IMR-90 (cell line): ENCODE results near the gene CD40LG. TPM values are rescaled to one million over a fixed set of nuclear protein-coding genes. Genes with fewer than 3 reads are reported as not detected.

Experiments
- ATAC-seq: fragments of 200-7000 bp; cut with Tn5 transposase; 2 replicates; pipeline ENCODE4 v1.9.1; 2020; ENCODE audit warnings: low read depth, mild to moderate bottlenecking, moderate library complexity
- BruUV-seq: library from RNA; stranded (reverse); fragments of 400-500 nt; replicated peaks from 2 replicates; lab custom pipeline; 2021; lab: Mats Ljungman, UMichigan
- CTCF ChIA-PET: fragments of 300-600 bp; formaldehyde crosslinking; extraction: SDS; loops from one replicate; lab custom pipeline; 2021; ENCODE audit warnings: antibody characterized with exemption; lab: Yijun Ruan, JAX
- POLR2A ChIA-PET: fragments of 300-600 bp; sonication (Branson Sonifier 250); formaldehyde crosslinking; loops from one replicate; lab custom pipeline; 2022; ENCODE audit warnings: antibody characterized with exemption; ENCODE audit not compliant: unreplicated experiment; lab: Charles Lee
- DNase-seq: peaks from one replicate; pipeline ENCODE4 v3.0.0; 2013
- H2AFZ ChIP-seq: replicated peaks from 2 replicates; pipeline ENCODE3; 2013; ENCODE audit warnings: low read length, mild to moderate bottlenecking; ENCODE audit not compliant: poor library complexity
- H2AK5ac ChIP-seq: 2 replicates; pipeline ENCODE4 v1.6.1; 2013; ENCODE audit warnings: low read depth, low read length, inconsistent platforms
- H2AK9ac ChIP-seq: replicated peaks from 2 replicates; pipeline ENCODE3; 2013; ENCODE audit warnings: mild to moderate bottlenecking, low read depth, low read length, moderate library complexity; ENCODE audit not compliant: poor library complexity
- H2BK120ac ChIP-seq: 2 replicates; pipeline ENCODE4 v1.6.1; 2013; ENCODE audit warnings: low read depth, low read length, inconsistent platforms
- H2BK15ac ChIP-seq: 3 replicates; pipeline ENCODE4 v1.6.1; 2013; ENCODE audit warnings: low read depth, low read length, inconsistent platforms
- H2BK20ac ChIP-seq: 2 replicates; pipeline ENCODE4 v1.6.1; 2013; ENCODE audit warnings: low read depth, mild to moderate bottlenecking, inconsistent platforms, low read length, moderate library complexity
- H2BK5ac ChIP-seq: 2 replicates; pipeline ENCODE4 v1.6.1; 2013; ENCODE audit warnings: mild to moderate bottlenecking, low read depth, low read length, inconsistent platforms; ENCODE audit not compliant: poor library complexity, severe bottlenecking
- H3K14ac ChIP-seq: replicated peaks from 2 replicates; pipeline ENCODE4 v1.6.1; 2013; ENCODE audit warnings: low read depth, low read length, inconsistent platforms
- H3K18ac ChIP-seq: 2 replicates; pipeline ENCODE4 v1.6.1; 2013; ENCODE audit warnings: low read depth, low read length, control low read depth
- H3K23ac ChIP-seq: 2 replicates; pipeline ENCODE4 v1.6.1; 2013; ENCODE audit warnings: low read depth, low read length, inconsistent platforms
- H3K27ac ChIP-seq: 2 replicates; pipeline ENCODE4 v1.5.1; 2013; ENCODE audit warnings: mild to moderate bottlenecking, control low read depth, low read length; ENCODE audit not compliant: insufficient read depth
- H3K27me3 ChIP-seq: 2 replicates; pipeline ENCODE4 v1.6.1; 2013; ENCODE audit warnings: low read length; ENCODE audit not compliant: control insufficient read depth, insufficient read depth
- H3K36me3 ChIP-seq: 2 replicates; pipeline ENCODE4 v1.6.1; 2013; ENCODE audit warnings: low read length, mixed read lengths; ENCODE audit not compliant: control insufficient read depth, insufficient read depth
- H3K4ac ChIP-seq: 2 replicates; pipeline ENCODE4 v1.6.1; 2013; ENCODE audit warnings: low read depth, low read length, inconsistent platforms
- H3K4me1 ChIP-seq: 2 replicates; pipeline ENCODE4 v1.6.1; 2013; ENCODE audit warnings: low read length, mixed read lengths; ENCODE audit not compliant: control insufficient read depth, insufficient read depth
- H3K4me2 ChIP-seq: 2 replicates; pipeline ENCODE4 v1.6.1; 2013; ENCODE audit warnings: low read depth, mild to moderate bottlenecking, control low read depth, low read length, moderate library complexity
- H3K4me3 ChIP-seq: 2 replicates; pipeline ENCODE4 v1.5.1; 2013; ENCODE audit warnings: low read depth, mild to moderate bottlenecking, control low read depth, low read length, moderate library complexity; ENCODE audit not compliant: insufficient read depth
- H3K56ac ChIP-seq: 2 replicates; pipeline ENCODE4 v1.6.1; 2013; ENCODE audit warnings: low read length, inconsistent platforms; ENCODE audit not compliant: insufficient read depth; ENCODE audit errors: extremely low read depth
- H3K79me1 ChIP-seq, 2 experiments: 2 replicates each; pipeline ENCODE4 v1.6.1; 2013; ENCODE audit warnings: low read length in 2 of 2, inconsistent platforms in 1 of 2, low read depth in 1 of 2
- H3K9ac ChIP-seq: 2 replicates; pipeline ENCODE4 v1.6.1; 2013; ENCODE audit warnings: low read depth, low read length, control low read depth
- H3K9me1 ChIP-seq: 2 replicates; pipeline ENCODE4 v1.6.1; 2013; ENCODE audit warnings: low read length, inconsistent platforms; ENCODE audit not compliant: insufficient read depth
- H3K9me3 ChIP-seq: 2 replicates; pipeline ENCODE4 v1.6.1; 2013; ENCODE audit warnings: low read length; ENCODE audit not compliant: control insufficient read depth, insufficient read depth
- H4K20me1 ChIP-seq: 2 replicates; pipeline ENCODE4 v1.6.1; 2013; ENCODE audit warnings: low read length, inconsistent platforms; ENCODE audit not compliant: insufficient read depth
- H4K5ac ChIP-seq: 2 replicates; pipeline ENCODE4 v1.6.1; 2013; ENCODE audit warnings: mild to moderate bottlenecking, low read depth, low read length, control low read depth
- H4K8ac ChIP-seq, 2 experiments: 2 replicates each; pipeline ENCODE4 v1.6.1; 2013; ENCODE audit warnings: low read depth in 2 of 2, low read length in 2 of 2, control low read depth in 1 of 2, inconsistent platforms in 1 of 2
- H4K91ac ChIP-seq: 2 replicates; pipeline ENCODE4 v1.6.1; 2013; ENCODE audit warnings: low read depth, low read length, inconsistent platforms; ENCODE audit not compliant: insufficient read depth
- BHLHE40 ChIP-seq: fragments of 150-350 bp; IDR thresholded peaks from 2 replicates; pipeline ENCODE4 v1.6.1; 2016; ENCODE audit warnings: mild to moderate bottlenecking, low read depth, low read length
- CEBPB ChIP-seq: IDR thresholded peaks from 2 replicates; pipeline ENCODE4 v1.6.1; 2012; ENCODE audit warnings: low read depth, low read length, improper control_type of control experiment
- CHD1 ChIP-seq: IDR thresholded peaks from 2 replicates; pipeline ENCODE4 v1.6.1; 2012; ENCODE audit warnings: low read depth, low read length, improper control_type of control experiment
- CTCF ChIP-seq: conservative IDR thresholded peaks from 2 replicates; pipeline ENCODE4 v1.5.1; 2012; ENCODE audit warnings: mild to moderate bottlenecking, low read depth, low read length, improper control_type of control experiment
- ELK1 ChIP-seq: fragments of 150-350 bp; IDR thresholded peaks from 2 replicates; pipeline ENCODE4 v1.6.1; 2016; ENCODE audit warnings: low read depth, mild to moderate bottlenecking, low read length, moderate library complexity, borderline replicate concordance
- FOS ChIP-seq: fragments of 150-350 bp; IDR thresholded peaks from 2 replicates; pipeline ENCODE4 v1.6.1; 2016; ENCODE audit warnings: low read depth, low read length
- MAFK ChIP-seq: IDR thresholded peaks from 2 replicates; pipeline ENCODE4 v1.6.1; 2012; ENCODE audit warnings: low read depth, low read length, improper control_type of control experiment
- MAZ ChIP-seq: IDR thresholded peaks from 2 replicates; pipeline ENCODE4 v1.6.1; 2012; ENCODE audit warnings: low read depth, mild to moderate bottlenecking, low read length, improper control_type of control experiment, moderate library complexity, borderline replicate concordance
- MXI1 ChIP-seq: IDR thresholded peaks from 2 replicates; pipeline ENCODE4 v1.6.1; 2012; ENCODE audit warnings: low read depth, mild to moderate bottlenecking, low read length, moderate library complexity, borderline replicate concordance
- NFE2L2 ChIP-seq: fragments of 150-350 bp; IDR thresholded peaks from 2 replicates; pipeline ENCODE4 v1.6.1; 2016; ENCODE audit warnings: low read depth, mild to moderate bottlenecking, low read length
- POLR2A ChIP-seq: IDR thresholded peaks from 2 replicates; pipeline ENCODE4 v1.6.1; 2012; ENCODE audit warnings: mild to moderate bottlenecking, low read depth, low read length
- RAD21 ChIP-seq: IDR thresholded peaks from 2 replicates; pipeline ENCODE4 v1.6.1; 2012; ENCODE audit warnings: low read length, improper control_type of control experiment
- RCOR1 ChIP-seq: IDR thresholded peaks from 2 replicates; pipeline ENCODE4 v1.6.1; 2012; ENCODE audit warnings: mild to moderate bottlenecking, low read length, improper control_type of control experiment; ENCODE audit not compliant: insufficient replicate concordance
- RFX5 ChIP-seq: IDR thresholded peaks from 2 replicates; pipeline ENCODE4 v1.8.0; 2012; ENCODE audit warnings: low read depth, mild to moderate bottlenecking, low read length, moderate library complexity
- SMC3 ChIP-seq: fragments of 150-350 bp; IDR thresholded peaks from 2 replicates; pipeline ENCODE4 v1.6.1; 2016; ENCODE audit warnings: low read depth, mild to moderate bottlenecking, antibody characterized with exemption, low read length, moderate library complexity
- USF2 ChIP-seq: fragments of 150-350 bp; IDR thresholded peaks from 2 replicates; pipeline ENCODE4 v1.6.1; 2017; ENCODE audit warnings: mild to moderate bottlenecking, antibody characterized with exemption, low read length, low read depth
- WGBS, 2 experiments: methylation state at CpG; one replicate each; pipeline versions ENCODE4 v1.1.5 to v1.1.7; 2013; ENCODE audit warnings: missing lambda C conversion rate in 2 of 2; ENCODE audit not compliant: insufficient read length in 1 of 2; ENCODE audit errors: extremely low coverage in 2 of 2; 5-methylcytosine and 5-hydroxymethylcytosine counted together
- dilution Hi-C: fragments of 300-500 bp; cut with HindIII; formaldehyde crosslinking; loops from one replicate; pipeline ENCODE4 v1.14.3; 2018; ENCODE audit warnings: low sequenced_read_pairs; ENCODE audit not compliant: unreplicated experiment
- in situ Hi-C: fragments of 300-500 bp; cut with MboI; formaldehyde crosslinking; loops from 3 replicates; pipeline ENCODE4 v1.14.3; 2019; ENCODE audit warnings: low sequenced_read_pairs, inconsistent platforms, mixed read lengths
- intact Hi-C: fragments of 100-400 bp; cut with micrococcal nuclease; formaldehyde crosslinking; loops from 2 replicates; pipeline ENCODE4 v1.10.0; 2022
- polyA plus RNA-seq, 3 experiments: library from polyadenylated mRNA; depleted of rRNA; stranded (reverse); fragments of >200 nt; gene quantifications; 2 replicates each; pipeline ENCODE4 v1.2.3, GENCODE V29; 2012; ENCODE audit warnings: low replicate concordance in 1 of 3
- total RNA-seq: library from RNA; depleted of rRNA; stranded (reverse); fragments of >200 nt; gene quantifications from 2 replicates; pipeline ENCODE4 v1.2.3, GENCODE V29; 2012

The CD40LG gene
- total and polyA plus RNA-seq, 2 of the 4 experiments (the other 2 are of a cell fraction) = not detected

GRCh38 chrX:136684120-136684519, 36.2 kb downstream of the CD40LG start:
- no peak overlapping the region for H3K56ac ChIP-seq
- no peak for ATAC-seq
- ChIA-PET CTCF (no interaction called here), POLR2A (no interaction called here)
- no peaks in the 10 kb centered on the region for H3K9me3 ChIP-seq
- no peak overlapping the region for H3K18ac ChIP-seq
- TF ChIP-seq MXI1 = no peak
- TF ChIP-seq RFX5 = no peak
- no peak for TF ChIP-seq NFE2L2
- TF ChIP-seq ELK1 = no peak
- no peak for TF ChIP-seq USF2
- no peak for TF ChIP-seq MAFK
- no peak for TF ChIP-seq RAD21
- TF ChIP-seq POLR2A = no peak
- no peak for TF ChIP-seq RCOR1
- TF ChIP-seq CTCF = no peak
- TF ChIP-seq FOS = no peak
- TF ChIP-seq CHD1 = no peak
- TF ChIP-seq SMC3 = no peak
- TF ChIP-seq MAZ = no peak
- no peak for TF ChIP-seq BHLHE40
- TF ChIP-seq CEBPB = no peak
- H2AFZ ChIP-seq = no peak overlapping the region
- H3K4ac ChIP-seq = no peak overlapping the region
- no TSS peak for BruUV-seq
- no peak overlapping the region for H3K4me2 ChIP-seq
- H3K36me3 ChIP-seq = no peaks in the 10 kb centered on the region
- H2AK9ac ChIP-seq = no peak overlapping the region
- no peak for DNase-seq
- no peak overlapping the region for H3K4me3 ChIP-seq
- H3K4me1 ChIP-seq = no peaks in the 10 kb centered on the region
- no peak overlapping the region for H3K14ac ChIP-seq
- no peak overlapping the region for H4K8ac ChIP-seq
- no peak overlapping the region for H2BK20ac ChIP-seq
- H2AK5ac ChIP-seq = no peak overlapping the region
- H2BK15ac ChIP-seq = no peak overlapping the region
- no peaks in the 10 kb centered on the region for H3K9me1 ChIP-seq
- H3K23ac ChIP-seq = no peak overlapping the region
- intact Hi-C loops (no loop called here), in situ Hi-C loops (no loop called here), dilution Hi-C loops (no loop called here)
- no peak overlapping the region for H2BK120ac ChIP-seq
- H3K79me1 ChIP-seq = no peaks in the 10 kb centered on the region
- no peak overlapping the region for H4K5ac ChIP-seq
- no peak overlapping the region for H3K9ac ChIP-seq
- 86% methylated on average over 1 of the region's 5 CpGs; no CpG with 5 or more reads in 1 of the 2 experiments for WGBS, 2 experiments
- no peak overlapping the region for H4K91ac ChIP-seq
- no peaks in the 10 kb centered on the region for H4K20me1 ChIP-seq
- H3K27me3 ChIP-seq = no peaks in the 10 kb centered on the region; the same call in none of the 2 replicates
- no peak overlapping the region for H2BK5ac ChIP-seq
- no peak overlapping the region for H3K27ac ChIP-seq
